AG10803 (cell line): Measurements from ENCODE around the gene ACSM4.
"Not testable (repeated sequence)": the region's sequence is repeated elsewhere in the genome, so short reads cannot be mapped to it uniquely, and the experiment has no call there.

Experiments used
- DNase-seq: peaks from one replicate; pipeline ENCODE4 v3.0.0; 2010; ENCODE audit warnings: low read depth
- H3K4me3 ChIP-seq: 2 replicates; pipeline ENCODE4 v1.5.1; 2011; ENCODE audit warnings: mild to moderate bottlenecking, low read length, control low read depth
- CTCF ChIP-seq: conservative IDR thresholded peaks from 2 replicates; pipeline ENCODE4 v1.5.1; 2011; ENCODE audit warnings: mild to moderate bottlenecking, low read length, control low read depth, inconsistent platforms

Gene ACSM4

GRCh38 chr12:7324176-7324575 lies 20.3 kb downstream of the ACSM4 start:
- no peak overlapping the region for H3K4me3 ChIP-seq
- no peak for TF ChIP-seq CTCF
- no peak for DNase-seq

- no peak; the same call in 1 of the 2 replicates for TF ChIP-seq CTCF
- no peak overlapping the region for H3K4me3 ChIP-seq
- peak; percentile 3 for DNase-seq
These were observed 24.0 kb downstream of the ACSM4 start for GRCh38 chr12:7327918-7328317.

GRCh38 chr12:7337790-7338189 lies 33.9 kb downstream of the ACSM4 start:
- not testable (repeated sequence) for H3K4me3 ChIP-seq, DNase-seq

- TF ChIP-seq CTCF: no peak
- DNase-seq: no peak
- H3K4me3 ChIP-seq: no peak overlapping the region
These were observed 35.8 kb downstream of the ACSM4 start for GRCh38 chr12:7339675-7340074.

- H3K4me3 ChIP-seq: no peak overlapping the region
- no peak for TF ChIP-seq CTCF
- no peak for DNase-seq
These were observed 41.1 kb downstream of the ACSM4 start for GRCh38 chr12:7344833-7345606.

- peak; percentile 2 for DNase-seq
- no peak overlapping the region for H3K4me3 ChIP-seq
- no peak for TF ChIP-seq CTCF
These were observed 42.8 kb downstream of the ACSM4 start for GRCh38 chr12:7346551-7347225.

- no peak for DNase-seq
- H3K4me3 ChIP-seq: no peak overlapping the region
- TF ChIP-seq CTCF: no peak
These were observed 45.5 kb downstream of the ACSM4 start for GRCh38 chr12:7349418-7349817.
